DOHH2 (cell line): Measurements from ENCODE around the gene SIDT2.

Experiments
- H3F3A ChIP-seq: fragments of 200-600 bp; sonication (generic), shearing (Covaris generic); 2 replicates; pipeline ENCODE4 v1.6.0; 2016; ENCODE audit warnings: antibody characterized with exemption, mild to moderate bottlenecking; ENCODE audit not compliant: control insufficient read depth, insufficient read depth
- H3K27ac ChIP-seq: fragments of 200-600 bp; sonication (generic); 2 replicates; pipeline ENCODE4 v1.5.1; 2014; ENCODE audit warnings: low read depth, mild to moderate bottlenecking, low read length, moderate library complexity
- H3K27me3 ChIP-seq: fragments of 200-600 bp; sonication (generic); 2 replicates; pipeline ENCODE4 v1.6.1; 2014; ENCODE audit warnings: mild to moderate bottlenecking, low read length, mixed read lengths; ENCODE audit not compliant: control insufficient read depth
- H3K36me3 ChIP-seq: fragments of 200-600 bp; sonication (generic); 2 replicates; pipeline ENCODE4 v1.6.1; 2014; ENCODE audit warnings: mild to moderate bottlenecking, low read length, moderate library complexity, mixed read lengths; ENCODE audit not compliant: control insufficient read depth
- H3K4me1 ChIP-seq: fragments of 200-600 bp; sonication (generic); 2 replicates; pipeline ENCODE4 v1.6.1; 2014; ENCODE audit warnings: mild to moderate bottlenecking, low read length, mixed read lengths; ENCODE audit not compliant: control insufficient read depth
- H3K4me2 ChIP-seq: fragments of 200-600 bp; sonication (generic); 2 replicates; pipeline ENCODE4 v1.6.0; 2014; ENCODE audit warnings: mild to moderate bottlenecking, low read length, moderate library complexity
- H3K4me3 ChIP-seq: fragments of 200-600 bp; sonication (generic); 2 replicates; pipeline ENCODE4 v1.5.1; 2014; ENCODE audit warnings: mild to moderate bottlenecking, low read length, mixed read lengths
- H3K79me2 ChIP-seq: fragments of 200-600 bp; sonication (generic); 2 replicates; pipeline ENCODE4 v1.6.1; 2014; ENCODE audit warnings: mild to moderate bottlenecking, low read length, mixed read lengths; ENCODE audit not compliant: control insufficient read depth
- H3K9me2 ChIP-seq: fragments of 200-600 bp; sonication (generic); replicated peaks from 2 replicates; pipeline ENCODE4 v1.6.1; 2014; ENCODE audit warnings: mild to moderate bottlenecking, low read length, mixed read lengths; ENCODE audit not compliant: control insufficient read depth
- H3K9me3 ChIP-seq: fragments of 200-600 bp; sonication (generic); 2 replicates; pipeline ENCODE4 v1.6.1; 2014; ENCODE audit warnings: antibody characterized with exemption, low read length, mixed read lengths; ENCODE audit not compliant: control insufficient read depth, insufficient read depth
- H4K20me1 ChIP-seq: fragments of 200-600 bp; sonication (generic); 2 replicates; pipeline ENCODE4 v1.6.0; 2014; ENCODE audit warnings: low read depth, mild to moderate bottlenecking, antibody characterized with exemption, low read length, moderate library complexity; ENCODE audit not compliant: control insufficient read depth, insufficient read depth
- EZH2phosphoT487 ChIP-seq: fragments of 200-600 bp; sonication (generic); IDR thresholded peaks from 2 replicates; pipeline ENCODE4 v1.6.1; 2017; ENCODE audit warnings: borderline replicate concordance, mild to moderate bottlenecking, antibody characterized with exemption, low read length, moderate library complexity, mixed read lengths
- TF ChIP-seq, protein P1 (sequence below): fragments of 200-600 bp; sonication (generic); IDR thresholded peaks from one replicate; pipeline ENCODE4 v1.5.1; 2014; ENCODE audit warnings: antibody characterized with exemption, mild to moderate bottlenecking, low read depth, low read length; ENCODE audit not compliant: poor library complexity, severe bottlenecking

Gene SIDT2

DNA sequence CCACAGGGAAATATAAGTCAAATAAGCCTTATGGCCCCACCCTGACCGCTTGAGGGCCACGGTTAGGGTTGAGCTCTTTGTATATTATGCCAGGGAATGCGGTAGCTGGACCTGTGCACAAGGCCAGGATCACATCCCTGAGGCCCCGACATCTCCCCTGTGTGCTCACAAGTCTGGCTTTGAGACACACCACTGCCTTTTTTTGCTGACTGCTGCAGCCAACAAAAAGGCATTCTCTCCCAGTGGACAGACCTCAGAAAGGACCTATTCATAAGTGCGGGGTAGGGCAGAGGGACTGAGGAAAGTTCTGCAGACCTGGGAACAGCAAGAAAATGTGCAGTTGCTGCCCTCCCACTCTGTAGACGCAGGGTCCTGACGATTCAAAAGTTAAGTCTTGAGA, 3.4 kb upstream of the SIDT2 start:
- Histone ChIP-seq H4K20me1 (no peaks in the 10 kb centered on the region), H3K27me3 (no peaks in the 10 kb centered on the region), H3K9me2 (no peaks in the 10 kb centered on the region), H3K4me2 (no peak overlapping the region), H3K9me3 (no peaks in the 10 kb centered on the region), H3K27ac (no peak overlapping the region), H3F3A (peaks cover 9% of the 10 kb centered on the region), H3K4me1 (peaks cover 19% of the 10 kb centered on the region), H3K36me3 (peaks cover 16% of the 10 kb centered on the region), H3K79me2 (peaks cover 3% of the 10 kb centered on the region; the same call in 1 of the 2 replicates), H3K4me3 (no peak overlapping the region)
- TF ChIP-seq, protein P1, sequence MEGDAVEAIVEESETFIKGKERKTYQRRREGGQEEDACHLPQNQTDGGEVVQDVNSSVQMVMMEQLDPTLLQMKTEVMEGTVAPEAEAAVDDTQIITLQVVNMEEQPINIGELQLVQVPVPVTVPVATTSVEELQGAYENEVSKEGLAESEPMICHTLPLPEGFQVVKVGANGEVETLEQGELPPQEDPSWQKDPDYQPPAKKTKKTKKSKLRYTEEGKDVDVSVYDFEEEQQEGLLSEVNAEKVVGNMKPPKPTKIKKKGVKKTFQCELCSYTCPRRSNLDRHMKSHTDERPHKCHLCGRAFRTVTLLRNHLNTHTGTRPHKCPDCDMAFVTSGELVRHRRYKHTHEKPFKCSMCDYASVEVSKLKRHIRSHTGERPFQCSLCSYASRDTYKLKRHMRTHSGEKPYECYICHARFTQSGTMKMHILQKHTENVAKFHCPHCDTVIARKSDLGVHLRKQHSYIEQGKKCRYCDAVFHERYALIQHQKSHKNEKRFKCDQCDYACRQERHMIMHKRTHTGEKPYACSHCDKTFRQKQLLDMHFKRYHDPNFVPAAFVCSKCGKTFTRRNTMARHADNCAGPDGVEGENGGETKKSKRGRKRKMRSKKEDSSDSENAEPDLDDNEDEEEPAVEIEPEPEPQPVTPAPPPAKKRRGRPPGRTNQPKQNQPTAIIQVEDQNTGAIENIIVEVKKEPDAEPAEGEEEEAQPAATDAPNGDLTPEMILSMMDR = no peak
- TF ChIP-seq EZH2phosphoT487 = no peak

- Histone ChIP-seq H3K4me3 (no peak overlapping the region), H3K9me2 (no peaks in the 10 kb centered on the region), H3K4me1 (peaks cover 26% of the 10 kb centered on the region), H3K9me3 (no peaks in the 10 kb centered on the region), H3K4me2 (no peak overlapping the region), H3K27ac (no peak overlapping the region), H4K20me1 (no peaks in the 10 kb centered on the region), H3K27me3 (no peaks in the 10 kb centered on the region), H3K36me3 (peaks cover 10% of the 10 kb centered on the region), H3F3A (peaks cover 9% of the 10 kb centered on the region), H3K79me2 (peaks cover 3% of the 10 kb centered on the region; the same call in 1 of the 2 replicates)
- TF ChIP-seq EZH2phosphoT487 = no peak
- TF ChIP-seq, protein P1 = no peak
These were observed 2.8 kb upstream of the SIDT2 start for GRCh38 chr11:117175781-117176180.

DNA sequence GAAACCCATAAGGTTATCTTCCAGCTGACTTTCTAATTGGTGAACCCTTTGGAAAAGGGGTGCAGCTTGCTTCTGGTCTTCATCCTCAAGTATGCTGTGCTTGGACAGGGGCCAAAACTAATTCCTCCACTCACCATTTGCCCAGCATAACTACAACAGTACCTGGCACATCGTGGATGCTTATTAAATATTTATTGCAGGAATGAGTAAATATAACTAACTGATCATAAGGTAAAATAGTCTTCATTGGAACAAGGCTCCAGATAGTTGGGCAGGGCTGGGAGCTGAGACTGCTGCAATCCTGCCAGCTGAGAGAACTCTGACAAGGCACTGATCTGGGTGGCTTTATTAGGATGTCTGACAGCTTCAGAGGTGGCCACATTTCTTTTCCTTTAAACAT, 2.4 kb upstream of the SIDT2 start:
- peaks cover 3% of the 10 kb centered on the region; the same call in 1 of the 2 replicates for H3K79me2 ChIP-seq
- peaks cover 6% of the 10 kb centered on the region; the same call in 1 of the 2 replicates for H3K36me3 ChIP-seq
- H4K20me1 ChIP-seq = no peaks in the 10 kb centered on the region
- peaks cover 9% of the 10 kb centered on the region for H3F3A ChIP-seq
- TF ChIP-seq EZH2phosphoT487 = no peak
- TF ChIP-seq, protein P1 = no peak
- no peak overlapping the region for H3K4me3 ChIP-seq
- no peak overlapping the region for H3K27ac ChIP-seq
- no peaks in the 10 kb centered on the region for H3K27me3 ChIP-seq
- H3K9me3 ChIP-seq = no peaks in the 10 kb centered on the region
- H3K9me2 ChIP-seq = no peaks in the 10 kb centered on the region
- no peak overlapping the region for H3K4me2 ChIP-seq
- H3K4me1 ChIP-seq = peaks cover 30% of the 10 kb centered on the region
